HG02870 (cell line): ENCODE measurements around the gene NEIL1.
"Not testable (repeated sequence)": the region's sequence is repeated elsewhere in the genome, so short reads cannot be mapped to it uniquely, and the experiment has no call there.

Experiments used
- ATAC-seq: cut with Tn5 transposase; IDR thresholded peaks from one replicate; pipeline ENCODE4 v1.9.1; 2021; ENCODE audit warnings: mild to moderate bottlenecking, moderate library complexity; ENCODE audit not compliant: unreplicated experiment

The NEIL1 gene

DNA sequence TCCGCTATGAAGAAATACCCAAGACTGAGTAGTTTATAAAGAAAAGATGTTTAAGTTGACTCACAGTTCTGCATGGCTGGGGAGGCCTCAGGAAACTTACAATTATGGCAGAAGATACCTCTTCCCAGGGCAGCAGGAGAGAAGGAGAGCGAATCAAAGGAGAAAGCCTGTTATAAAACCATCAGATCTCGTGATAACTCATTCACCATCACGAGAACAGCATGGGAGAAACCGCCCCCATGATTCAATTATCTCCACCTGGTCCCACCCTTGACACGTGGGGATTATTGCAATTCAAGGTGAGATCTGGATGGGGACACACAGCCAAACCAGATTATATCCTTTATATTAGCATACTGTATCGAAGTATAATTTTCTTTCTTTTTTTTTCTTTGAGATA, 14.7 kb upstream of the NEIL1 start:
- ATAC-seq = not testable (repeated sequence)

DNA sequence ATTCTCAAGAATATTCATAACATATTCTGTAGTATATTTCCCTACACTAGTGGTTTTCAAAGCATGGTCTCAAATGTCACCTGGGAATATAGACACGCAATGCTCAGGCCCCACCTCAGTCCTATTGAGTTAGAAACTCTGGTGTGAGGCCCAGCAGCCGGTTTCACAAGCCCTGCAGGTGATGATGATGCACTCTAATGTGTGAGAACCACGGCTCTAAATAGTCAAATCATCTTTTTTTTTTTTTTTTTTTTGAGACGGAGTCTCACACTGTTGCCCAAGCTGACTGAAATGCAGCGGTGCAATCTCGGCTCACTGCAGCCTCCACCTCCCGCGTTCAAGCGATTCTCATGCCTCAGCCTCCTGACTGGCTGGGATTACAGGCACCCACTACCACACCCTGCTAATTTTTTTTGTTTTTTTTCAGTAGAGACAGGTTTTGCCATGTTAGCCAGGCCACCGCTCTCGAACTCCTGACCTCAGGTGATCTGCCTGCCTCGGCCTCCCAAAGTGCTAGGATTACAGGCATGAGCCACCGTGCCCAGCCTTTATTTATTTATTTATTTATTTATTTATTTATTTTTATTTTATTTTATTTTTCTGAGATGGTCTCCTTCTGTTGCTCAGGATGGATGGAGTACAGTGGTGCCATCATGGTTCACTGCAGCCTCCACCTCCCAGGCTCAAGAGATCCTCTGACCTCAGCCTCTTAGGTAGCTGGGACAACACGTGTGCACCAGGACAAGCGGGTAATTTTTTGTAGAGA, 13.0 kb upstream of the NEIL1 start:
- ATAC-seq = not testable (repeated sequence)

DNA sequence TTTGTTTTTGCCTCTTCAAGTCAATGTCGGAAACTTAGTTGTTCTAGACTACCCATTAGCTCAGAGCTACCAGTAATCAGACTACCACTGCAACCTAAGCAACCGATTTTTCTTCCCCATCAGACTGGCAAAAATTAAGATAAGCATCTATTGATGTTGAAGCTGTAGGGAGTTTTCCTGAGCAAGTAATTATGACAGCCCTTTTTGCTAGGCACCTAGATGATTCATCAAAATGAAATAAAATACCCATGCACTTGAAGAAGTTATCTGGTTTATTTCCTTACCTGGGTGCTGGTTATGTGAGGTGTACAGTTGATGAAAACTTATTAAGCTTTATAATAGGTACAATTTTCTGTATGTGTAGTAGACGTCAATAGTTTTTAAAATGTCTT, 11.5 kb upstream of the NEIL1 start:
- no peak for ATAC-seq

DNA sequence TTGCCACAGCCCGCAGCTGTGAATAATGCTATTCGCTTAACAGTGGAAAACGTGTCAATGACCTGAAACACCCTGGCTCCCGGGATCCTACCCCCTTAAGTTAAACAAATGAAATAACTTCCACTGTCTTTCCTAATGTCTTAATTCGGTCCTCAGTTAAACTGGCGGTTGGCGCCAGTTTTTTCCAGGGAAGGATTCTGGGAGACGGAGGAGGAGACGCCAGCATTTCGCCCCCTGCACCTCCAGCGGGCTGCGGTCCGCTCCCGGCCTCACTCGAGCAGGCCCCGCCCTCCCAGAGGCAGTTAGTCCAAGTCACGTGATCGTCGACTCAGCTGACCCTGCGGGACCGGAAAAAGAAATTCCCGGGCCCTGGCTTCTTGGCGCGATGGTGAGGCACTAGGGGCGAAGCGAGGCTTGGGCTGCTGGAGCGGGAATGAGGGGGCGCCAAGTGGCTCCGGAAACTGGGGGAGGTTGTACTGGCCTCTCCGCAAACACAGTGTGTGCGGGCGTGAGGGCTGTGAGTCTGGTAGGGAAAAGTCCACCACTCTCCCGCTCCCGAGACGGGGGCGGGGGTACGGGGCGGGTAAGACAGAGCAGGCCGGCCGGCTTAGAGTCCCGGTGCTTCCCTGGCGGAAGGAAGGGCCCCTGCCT, 11.0 kb upstream of the NEIL1 start, which contains the start of gene COMMD4:
TSS of gene COMMD4 (plus strand) at position 359 of the 651 bp plus-strand sequence. CDS start at position 386, 27 bp downstream.
- ATAC-seq = no peak

DNA sequence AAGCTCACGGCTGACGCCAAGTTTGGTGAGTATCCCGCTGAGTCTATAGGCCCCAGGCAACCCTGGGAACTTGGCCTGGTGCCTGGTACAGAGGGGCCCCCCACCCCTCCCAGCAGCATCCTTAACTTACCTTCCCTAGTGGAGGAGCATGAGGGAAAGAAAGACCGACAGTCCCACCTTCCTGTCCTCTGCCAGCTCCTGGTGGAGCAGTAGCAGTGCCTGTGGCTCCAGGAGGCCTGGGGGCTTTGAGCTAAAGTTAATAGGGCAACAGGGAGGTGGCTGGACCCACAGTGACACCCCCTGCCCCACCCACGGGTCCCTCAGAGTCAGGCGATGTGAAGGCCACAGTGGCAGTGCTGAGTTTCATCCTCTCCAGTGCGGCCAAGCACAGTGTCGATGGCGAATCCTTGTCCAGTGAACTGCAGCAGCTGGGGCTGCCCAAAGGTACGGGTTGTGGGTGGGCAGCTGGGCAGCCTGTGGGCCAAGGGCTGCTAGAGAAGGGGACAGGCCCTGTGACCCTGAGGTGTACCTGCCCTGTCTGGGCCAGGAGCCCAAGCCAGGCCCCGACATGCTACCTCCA, 8.1 kb upstream of the NEIL1 start:
- no peak for ATAC-seq

DNA sequence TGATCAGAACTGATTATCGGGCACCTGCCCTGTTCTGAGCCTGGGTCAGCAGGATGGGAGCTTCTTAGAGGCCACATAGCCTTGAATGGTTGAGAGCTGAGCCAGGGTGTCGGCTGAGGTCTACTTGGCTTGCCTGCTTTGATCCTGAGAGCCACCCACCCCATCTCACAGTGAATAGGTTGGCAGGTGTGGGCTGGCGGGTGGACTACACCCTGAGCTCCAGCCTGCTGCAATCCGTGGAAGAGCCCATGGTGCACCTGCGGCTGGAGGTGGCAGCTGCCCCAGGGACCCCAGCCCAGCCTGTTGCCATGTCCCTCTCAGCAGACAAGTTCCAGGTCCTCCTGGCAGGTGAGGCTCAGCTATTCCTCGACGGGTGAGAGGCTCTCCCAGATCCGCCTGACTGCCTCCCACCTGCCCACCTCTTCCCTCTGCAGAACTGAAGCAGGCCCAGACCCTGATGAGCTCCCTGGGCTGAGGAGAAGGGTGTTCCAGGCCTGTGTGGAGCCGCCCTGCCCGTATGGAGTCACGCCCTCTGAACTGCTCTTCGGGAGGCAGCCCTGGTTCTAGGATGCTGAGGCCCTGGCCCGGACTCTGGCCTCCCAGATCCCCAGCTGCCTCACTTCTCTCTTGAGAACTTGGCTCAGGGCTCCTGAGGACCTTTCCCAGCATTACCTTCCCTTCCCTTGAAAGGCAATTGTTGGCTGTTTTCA, 7.2 kb upstream of the NEIL1 start:
- ATAC-seq = no peak

DNA sequence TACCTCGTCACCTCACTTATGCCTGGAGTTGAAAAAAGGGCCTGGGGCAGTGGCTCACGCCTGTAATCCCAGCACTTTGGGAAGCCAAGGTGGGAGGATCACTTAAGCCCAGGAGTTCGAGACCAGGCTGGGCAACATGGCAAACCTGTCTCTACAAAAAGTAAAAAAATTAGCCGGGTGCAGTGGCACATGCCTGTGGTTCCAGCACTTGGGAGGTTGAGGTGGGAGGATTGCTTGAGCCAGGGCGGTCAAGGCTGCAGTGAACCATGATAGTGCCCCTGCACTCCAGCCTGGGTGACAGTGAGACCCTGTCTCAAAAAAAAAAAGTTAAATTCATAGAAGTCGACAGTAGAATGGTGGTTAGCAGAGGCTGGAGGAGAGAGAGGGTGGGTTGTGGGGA, 4.6 kb upstream of the NEIL1 start:
- no peak for ATAC-seq

DNA sequence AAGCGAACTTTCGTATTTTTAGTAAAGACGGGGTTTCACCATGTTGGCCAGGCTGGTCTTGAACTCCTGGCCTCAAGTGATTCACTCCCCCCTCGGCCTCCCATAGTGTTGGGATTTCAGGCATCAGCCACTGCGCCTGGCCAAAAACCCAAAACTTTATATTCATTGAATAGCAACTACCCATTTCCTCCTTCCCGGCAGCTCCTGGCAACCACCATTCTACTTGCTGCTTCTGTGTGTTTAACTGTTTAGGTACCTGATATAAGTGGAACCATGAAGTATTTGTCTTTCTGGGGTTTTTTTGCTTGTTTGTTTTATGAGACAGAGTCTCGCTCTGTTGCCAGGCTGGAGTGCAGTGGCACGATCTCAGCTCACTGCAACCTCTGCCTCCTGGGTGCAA, 2.9 kb upstream of the NEIL1 start:
- not testable (repeated sequence) for ATAC-seq

DNA sequence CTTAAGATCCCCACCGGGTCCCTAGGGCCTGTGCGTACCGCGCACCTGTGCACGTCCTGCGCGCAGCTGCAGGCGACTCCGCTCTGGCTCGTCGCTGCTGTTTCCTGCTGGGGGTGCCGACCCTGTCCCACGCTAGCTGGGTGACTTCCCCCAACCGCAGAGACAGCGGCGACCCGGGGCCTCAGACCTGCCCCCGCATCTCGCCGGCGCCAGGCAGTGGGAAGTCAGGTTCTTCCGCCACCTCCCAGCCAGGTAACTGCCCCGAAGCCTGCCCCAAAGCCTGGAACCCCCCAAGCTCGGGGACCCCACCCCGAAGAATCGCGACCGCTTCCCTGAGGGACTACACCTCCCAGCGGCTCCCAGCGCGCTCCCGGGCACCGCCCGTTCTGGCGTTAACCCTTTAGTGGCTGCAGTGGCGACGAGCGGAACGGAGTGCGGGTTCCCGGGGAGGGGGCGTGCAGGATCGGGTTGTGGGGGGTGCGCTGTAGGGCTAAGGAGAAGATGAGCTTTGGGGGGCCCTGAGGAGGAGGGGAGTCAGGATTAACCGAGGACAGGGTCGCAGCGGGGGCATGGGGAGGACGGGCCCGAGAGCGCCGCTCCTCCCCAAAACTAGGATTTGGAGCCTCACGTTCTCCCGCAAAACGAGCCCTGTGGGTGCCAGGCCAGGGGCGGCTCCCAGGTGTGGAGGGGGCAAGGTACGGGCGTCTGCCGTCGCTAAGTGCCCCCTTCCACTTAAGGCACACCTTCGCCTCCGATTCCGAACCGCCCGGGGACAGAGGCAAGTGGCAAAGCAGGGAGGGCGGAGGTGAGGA, 589 bp downstream of the NEIL1 start:
- no peak for ATAC-seq

DNA sequence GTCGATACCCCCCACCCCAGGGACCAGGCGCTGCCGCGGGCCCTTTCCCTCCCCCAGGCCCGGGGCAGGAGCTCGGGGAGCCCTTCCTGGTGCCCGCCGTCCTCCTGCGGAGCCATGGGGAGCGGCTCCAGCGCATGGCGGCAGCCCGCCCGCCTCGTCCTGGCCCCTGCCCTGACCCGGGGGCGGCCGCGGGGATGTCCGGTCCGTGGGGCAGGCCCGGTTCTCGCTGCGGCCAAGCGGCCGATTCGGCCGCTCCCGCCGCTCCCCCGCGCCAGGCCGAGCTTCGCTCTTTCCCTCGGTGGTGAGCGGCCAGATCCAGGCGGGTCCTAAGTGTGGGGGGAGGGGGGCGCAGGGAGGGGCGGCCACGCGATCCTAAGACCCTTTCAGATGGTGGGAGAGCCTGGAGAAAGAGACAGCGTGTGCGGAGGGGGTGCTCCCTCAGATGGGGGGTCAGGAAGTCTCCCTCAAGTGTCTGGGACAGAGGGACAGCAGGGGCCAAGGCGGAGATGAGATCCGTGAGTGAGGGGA, 1.3 kb downstream of the NEIL1 start:
- ATAC-seq = no peak

DNA sequence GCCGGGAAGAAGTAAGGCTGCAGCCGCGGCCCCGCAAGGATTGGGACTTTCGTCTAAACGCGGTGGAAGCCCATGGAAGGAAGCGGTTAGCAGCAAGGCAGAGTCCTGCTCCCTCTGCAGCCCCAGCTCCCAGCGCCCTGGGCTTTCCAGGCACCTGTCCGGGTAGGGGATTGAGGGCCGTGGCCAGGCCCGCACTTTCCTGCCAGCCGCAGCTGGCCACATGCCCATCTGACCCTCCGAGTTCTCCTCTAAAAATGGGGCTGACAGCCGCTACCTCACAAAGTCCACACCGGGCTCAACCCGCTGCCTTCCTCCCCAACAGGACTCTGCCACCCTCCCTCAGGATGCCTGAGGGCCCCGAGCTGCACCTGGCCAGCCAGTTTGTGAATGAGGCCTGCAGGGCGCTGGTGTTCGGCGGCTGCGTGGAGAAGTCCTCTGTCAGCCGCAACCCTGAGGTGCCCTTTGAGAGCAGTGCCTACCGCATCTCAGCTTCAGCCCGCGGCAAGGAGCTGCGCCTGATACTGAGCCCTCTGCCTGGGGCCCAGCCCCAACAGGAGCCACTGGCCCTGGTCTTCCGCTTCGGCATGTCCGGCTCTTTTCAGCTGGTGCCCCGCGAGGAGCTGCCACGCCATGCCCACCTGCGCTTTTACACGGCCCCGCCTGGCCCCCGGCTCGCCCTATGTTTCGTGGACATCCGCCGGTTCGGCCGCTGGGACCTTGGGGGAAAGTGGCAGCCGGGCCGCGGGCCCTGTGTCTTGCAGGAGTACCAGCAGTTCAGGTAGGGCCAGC, 1.9 kb downstream of the NEIL1 start:
- no peak for ATAC-seq

DNA sequence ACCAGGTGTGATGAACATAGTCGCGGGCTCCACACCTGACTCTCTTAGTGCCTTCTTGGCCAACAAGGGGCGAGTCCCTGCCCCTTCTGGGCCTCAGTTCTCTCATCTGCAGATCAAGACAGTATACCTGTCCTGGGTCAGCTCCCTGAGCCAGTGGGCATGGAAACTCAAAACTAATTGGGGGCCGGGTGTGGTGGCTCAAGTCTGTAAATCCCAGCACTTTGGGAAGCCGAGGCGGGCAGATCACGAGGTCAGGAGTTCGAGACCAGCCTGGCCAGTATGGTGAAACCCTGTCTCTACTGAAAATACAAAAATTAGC, 2.5 kb downstream of the NEIL1 start:
- not testable (repeated sequence) for ATAC-seq

DNA sequence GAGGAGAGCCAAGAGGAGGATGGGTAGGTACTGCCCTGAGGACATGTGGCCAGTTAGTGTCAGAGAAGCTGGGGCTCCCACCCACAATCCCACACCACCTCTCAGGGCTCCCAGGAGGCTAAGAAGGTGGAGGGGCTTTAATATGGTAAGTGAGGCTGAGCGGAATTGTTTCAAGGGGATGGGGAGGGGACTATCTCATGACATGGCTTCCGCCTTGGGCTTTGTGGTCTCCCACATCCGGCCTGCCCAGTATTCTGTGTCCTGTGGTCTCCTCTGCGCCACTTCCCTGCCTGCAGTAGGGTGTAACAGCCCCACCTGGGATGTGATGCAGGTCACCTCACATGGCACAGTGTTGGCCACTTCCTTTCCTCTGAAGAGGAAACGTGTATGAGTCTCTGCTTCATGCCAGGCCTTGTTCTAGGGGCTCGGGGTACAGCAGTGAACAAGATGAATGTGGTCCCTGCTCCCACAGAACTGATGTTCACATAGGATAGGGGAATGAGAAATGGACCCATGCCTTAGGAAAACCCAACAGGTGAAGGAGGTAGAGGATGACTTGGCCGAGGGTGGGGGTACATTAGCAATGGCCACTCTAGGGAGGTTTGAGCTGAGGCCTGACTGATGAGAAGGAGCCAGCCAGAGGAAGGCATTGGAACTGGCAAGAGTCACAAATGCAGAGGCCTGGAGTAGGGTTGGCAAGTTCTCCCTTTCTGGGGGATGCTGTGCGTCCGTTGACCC, 3.2 kb downstream of the NEIL1 start:
- ATAC-seq = no peak

DNA sequence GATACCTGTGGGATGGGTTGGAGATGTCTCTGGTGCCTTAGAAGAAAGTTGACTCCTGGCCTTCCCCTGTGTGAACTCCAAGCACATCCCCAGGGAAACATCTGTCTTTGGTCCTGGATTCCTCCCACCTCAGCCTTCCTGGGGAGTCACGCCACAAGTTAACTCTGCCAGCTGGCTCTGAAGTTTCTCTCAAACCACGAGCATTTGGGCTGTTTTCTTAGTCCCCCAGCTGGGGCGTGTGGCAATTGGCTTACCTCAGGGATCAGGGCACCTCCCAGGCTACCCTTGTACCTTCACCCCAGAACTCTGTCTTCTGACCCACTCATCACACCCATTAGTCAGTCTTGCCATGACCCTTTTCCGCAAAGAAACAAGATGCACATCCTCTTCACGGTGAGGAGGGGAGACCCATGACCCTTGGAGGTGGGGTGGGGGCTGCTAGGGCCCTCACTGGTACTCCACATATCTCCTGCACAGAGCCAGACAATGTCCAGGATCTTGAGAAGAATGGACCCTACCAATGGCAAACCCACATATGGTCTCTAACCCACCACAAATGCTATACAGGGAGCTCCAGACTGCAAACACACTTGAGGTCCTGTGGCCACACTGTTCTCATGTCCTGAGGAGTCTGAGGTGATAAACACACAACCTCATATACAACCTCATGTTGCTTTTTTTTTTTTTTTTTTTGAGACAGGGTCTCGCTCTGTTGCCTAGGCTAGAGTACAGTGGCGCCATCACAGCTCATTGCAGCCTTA, 3.9 kb downstream of the NEIL1 start:
- ATAC-seq = no peak

DNA sequence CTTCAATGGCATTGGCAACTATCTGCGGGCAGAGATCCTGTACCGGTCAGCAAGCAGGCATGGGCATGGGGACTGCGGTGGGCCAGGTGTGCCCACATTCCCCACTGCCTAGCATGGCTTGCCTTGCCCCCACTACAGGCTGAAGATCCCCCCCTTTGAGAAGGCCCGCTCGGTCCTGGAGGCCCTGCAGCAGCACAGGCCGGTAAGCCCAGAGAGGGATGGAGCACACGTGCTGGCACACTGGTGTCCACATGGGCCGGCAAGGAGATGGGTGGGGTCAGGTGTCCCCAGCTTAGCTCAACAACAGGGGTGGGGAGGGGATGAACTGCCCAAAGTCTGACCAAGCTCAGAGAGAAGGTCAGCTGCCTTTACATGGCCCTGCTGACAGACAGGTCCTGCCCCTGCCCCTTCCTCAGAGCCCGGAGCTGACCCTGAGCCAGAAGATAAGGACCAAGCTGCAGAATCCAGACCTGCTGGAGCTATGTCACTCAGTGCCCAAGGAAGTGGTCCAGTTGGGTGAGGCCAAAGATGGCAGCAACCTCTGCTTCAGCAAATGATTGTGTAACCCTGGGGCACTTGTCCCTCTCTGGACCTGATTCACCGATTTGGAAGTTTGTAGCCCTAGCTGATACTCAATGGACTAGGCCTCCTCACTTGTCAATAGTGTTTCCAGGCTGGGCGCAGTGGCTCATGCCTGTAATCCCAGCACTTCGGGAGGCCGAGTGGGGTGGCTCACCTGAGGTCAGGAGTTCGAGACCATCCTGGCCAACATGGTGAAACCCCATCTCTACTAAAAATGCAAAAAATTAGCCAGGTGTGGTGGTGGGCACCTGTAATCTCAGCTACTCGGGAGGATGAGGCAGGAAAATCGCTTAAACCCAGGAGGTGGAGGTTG, 5.6 kb downstream of the NEIL1 start:
- ATAC-seq = no peak

DNA sequence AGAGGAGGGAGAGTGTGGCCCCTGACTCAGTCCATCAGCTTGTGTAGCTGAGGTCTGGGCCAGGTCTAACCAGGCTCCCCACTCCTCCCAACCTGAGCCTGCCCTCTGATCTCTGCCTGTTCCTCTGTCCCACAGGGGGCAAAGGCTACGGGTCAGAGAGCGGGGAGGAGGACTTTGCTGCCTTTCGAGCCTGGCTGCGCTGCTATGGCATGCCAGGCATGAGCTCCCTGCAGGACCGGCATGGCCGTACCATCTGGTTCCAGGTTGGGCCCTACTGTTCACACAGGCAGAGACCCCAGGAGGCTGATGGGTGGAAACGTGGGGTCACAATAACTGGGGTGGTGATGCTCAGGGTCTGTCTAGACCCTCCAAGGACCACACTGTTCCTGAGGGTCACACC, 6.8 kb downstream of the NEIL1 start:
- no peak for ATAC-seq

DNA sequence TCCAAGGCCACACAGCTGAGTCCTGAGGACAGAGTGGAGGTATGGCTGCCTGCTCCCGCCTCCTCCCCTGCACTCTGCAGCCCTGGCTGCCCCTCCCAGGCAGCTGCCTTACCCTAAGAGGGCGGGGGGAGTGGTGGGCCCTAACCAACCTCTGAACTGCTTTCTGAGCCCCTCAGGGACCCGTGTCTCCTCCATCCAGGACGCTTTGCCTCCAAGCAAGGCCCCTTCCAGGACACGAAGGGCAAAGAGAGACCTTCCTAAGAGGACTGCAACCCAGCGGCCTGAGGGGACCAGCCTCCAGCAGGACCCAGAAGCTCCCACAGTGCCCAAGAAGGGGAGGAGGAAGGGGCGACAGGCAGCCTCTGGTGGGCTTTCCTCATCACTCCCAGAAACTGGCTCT, 7.6 kb downstream of the NEIL1 start:
- ATAC-seq = no peak
